ENCODE results near the gene HDAC4.

The HDAC4 gene

GRCh38 chr2:239262484-239263230 is 138.2 kb downstream of the HDAC4 start:
- no peak for DNase-seq

GRCh38 chr2:239261796-239262483 is 138.9 kb downstream of the HDAC4 start:
- DNase-seq, result no peak

- DNase-seq, result no peak
Measured at GRCh38 chr2:239261356-239261755, 139.5 kb downstream of the HDAC4 start.

- no peak for DNase-seq
Measured at GRCh38 chr2:239260546-239261327, 140.1 kb downstream of the HDAC4 start.

GRCh38 chr2:239259603-239260298 is 141.1 kb downstream of the HDAC4 start:
- no peak for DNase-seq

- DNase-seq, result no peak
Measured at GRCh38 chr2:239259173-239259572, 141.6 kb downstream of the HDAC4 start.

- DNase-seq, result no peak
Measured at GRCh38 chr2:239258248-239258647, 142.6 kb downstream of the HDAC4 start.

- DNase-seq, result no peak
Measured at GRCh38 chr2:239257511-239257937, 143.3 kb downstream of the HDAC4 start.

GRCh38 chr2:239256350-239256743 is 144.5 kb downstream of the HDAC4 start:
- no peak for DNase-seq

GRCh38 chr2:239255628-239256349 is 145.0 kb downstream of the HDAC4 start:
- no peak for DNase-seq

GRCh38 chr2:239255218-239255617 is 145.6 kb downstream of the HDAC4 start:
- DNase-seq, result no peak

- no peak for DNase-seq
Measured at GRCh38 chr2:239253701-239254436, 147.0 kb downstream of the HDAC4 start.

GRCh38 chr2:239253264-239253663 is 147.6 kb downstream of the HDAC4 start:
- DNase-seq, result no peak

GRCh38 chr2:239252801-239253200 is 148.0 kb downstream of the HDAC4 start:
- no peak for DNase-seq

GRCh38 chr2:239252393-239252792 is 148.4 kb downstream of the HDAC4 start:
- DNase-seq, result no peak

- DNase-seq, result no peak
Measured at GRCh38 chr2:239251971-239252370, 148.8 kb downstream of the HDAC4 start.

- no peak for DNase-seq
Measured at GRCh38 chr2:239250216-239251081, 150.4 kb downstream of the HDAC4 start.

GRCh38 chr2:239249776-239250175 is 151.0 kb downstream of the HDAC4 start:
- DNase-seq, result no peak

GRCh38 chr2:239249048-239249447 is 151.8 kb downstream of the HDAC4 start:
- no peak for DNase-seq

- DNase-seq, result no peak
Measured at GRCh38 chr2:239247401-239248245, 153.2 kb downstream of the HDAC4 start.

All from stimulated activated CD4-positive, alpha-beta T cell treated with anti-CD3 and anti-CD28 coated beads, Interleukin-4, amount 100 ng/mL, for 1 hour (primary cell).